Transverse colon (tissue), 4 donors: ENCODE measurements around the gene SCAPER. TPM values are rescaled to one million over a fixed set of nuclear protein-coding genes. Genes with fewer than 3 reads are reported as not detected.
"Not testable (repeated sequence)": the region's sequence is repeated elsewhere in the genome, so short reads cannot be mapped to it uniquely, and the experiment has no call there.

Source experiments
- DNase-seq: peaks from one replicate; pipeline ENCODE4 v3.0.0-alpha.2; 2019
- H3K27ac ChIP-seq, 4 donors: fragments of 200-600 bp; sonication (generic); 2 replicates each; pipeline ENCODE4 v1.5.1; 2016 to 2018; ENCODE audit warnings: inconsistent platforms in 4 of 4
- H3K27me3 ChIP-seq: fragments of 200-600 bp; sonication (generic); 2 replicates; pipeline ENCODE4 v1.5.1; 2017; ENCODE audit warnings: inconsistent platforms
- H3K36me3 ChIP-seq, 4 donors: fragments of 200-600 bp; sonication (generic); 2 replicates each; pipeline ENCODE4 v1.5.1; 2017 to 2019; ENCODE audit warnings: inconsistent platforms in 4 of 4
- H3K4me1 ChIP-seq, 4 donors: fragments of 200-600 bp; sonication (generic); 2 replicates each; pipeline ENCODE4 v1.5.1; 2017 to 2020; ENCODE audit warnings: inconsistent platforms in 4 of 4
- H3K4me3 ChIP-seq, 4 donors: fragments of 200-600 bp; sonication (generic); 1 replicate in 1 of 4; 2 replicates in 3 of 4; pipeline versions ENCODE4 v1.5.1 to v1.6.1; 2017 to 2019; ENCODE audit warnings: inconsistent platforms in 4 of 4
- H3K9me3 ChIP-seq, 2 donors: fragments of 200-600 bp; sonication (generic); 2 replicates each; pipeline ENCODE4 v1.5.1; 2017 to 2019; ENCODE audit warnings: inconsistent platforms in 2 of 2
- CTCF ChIP-seq, 5 experiments: fragments of 200-600 bp in 3 of 5; fragments of 450-650 bp in 2 of 5; sonication (generic) in 3 of 5; IDR thresholded peaks; 1 replicate in 2 of 5; 2 replicates in 3 of 5; pipeline ENCODE4 v1.5.1; 2016 to 2017; ENCODE audit warnings: antibody characterized with exemption in 5 of 5, inconsistent platforms in 3 of 5, mild to moderate bottlenecking in 2 of 5, moderate library complexity in 1 of 5
- EP300 ChIP-seq: sonication (generic); formaldehyde crosslinking; IDR thresholded peaks from one replicate; pipeline ENCODE4 v1.6.1; 2017; ENCODE audit warnings: antibody characterized with exemption, low read depth
- POLR2A ChIP-seq: fragments of 450-650 bp; IDR thresholded peaks from one replicate; pipeline ENCODE4 v1.6.1; 2016; ENCODE audit warnings: antibody characterized with exemption, mild to moderate bottlenecking, moderate library complexity
- POLR2AphosphoS5 ChIP-seq, 3 donors: sonication (generic); formaldehyde crosslinking; IDR thresholded peaks; one replicate each; pipeline ENCODE4 v1.6.1; 2016; ENCODE audit warnings: antibody characterized with exemption in 3 of 3
- WGBS, 2 donors: methylation state at CpG; one replicate each; pipeline ENCODE4 v1.1.5; 2018; ENCODE audit warnings: low coverage in 1 of 2; 5-methylcytosine and 5-hydroxymethylcytosine counted together
- in situ Hi-C, 4 donors: fragments of 200-750 bp; cut with MboI; loops; one replicate each; pipeline versions ENCODE4 v1.15.0 to v1.15.1; 2017; ENCODE audit warnings: low sequenced_read_pairs in 3 of 4, low pct_ligation_motif_present in 1 of 4, low pct_unique_long_range_greater_than_20kb in 1 of 4
- intact Hi-C: fragments of 100-400 bp; cut with DNase I; formaldehyde crosslinking; loops from one replicate; pipeline ENCODE4 v1.15.1; 2023; ENCODE audit warnings: low total_unique reads
- total RNA-seq, 4 donors: library from RNA; depleted of rRNA; stranded (reverse); fragments of >200 nt; gene quantifications; one replicate each; pipeline ENCODE4 v1.1.0, GENCODE V29; 2016

SCAPER gene
- total RNA-seq, 4 donors from 2014 or later, result 31.8 to 121 (median 48.7) TPM

- in situ Hi-C loops, result no loop called here
- no peak for DNase-seq
- no peaks in the 10 kb centered on the region for H3K36me3 ChIP-seq
- H3K4me1 ChIP-seq, result no peaks in the 10 kb centered on the region
- no peak overlapping the region for H3K27ac ChIP-seq
- no peak overlapping the region for H3K4me3 ChIP-seq
- TF ChIP-seq POLR2A (no peak), POLR2AphosphoS5 (IDR thresholded peaks at IDR 0.05) (no peak), EP300 (no peak), CTCF (IDR thresholded peaks at IDR 0.05) (no peak)
- H3K27me3 ChIP-seq, result peaks cover 29% of the 10 kb centered on the region
- 71 to 79% methylated on average over 5 to 10 of the region's 10 CpGs for WGBS, 2 donors
- intact Hi-C loops, result no loop called here
- no peaks in the 10 kb centered on the region for H3K9me3 ChIP-seq
These were observed 584.0 kb downstream of the SCAPER start for GRCh38 chr15:76321171-76321570.

- Histone ChIP-seq H3K9me3 (no peaks in the 10 kb centered on the region), H3K27me3 (peaks cover 28% of the 10 kb centered on the region), H3K36me3 (no peaks in the 10 kb centered on the region), H3K27ac (no peak overlapping the region), H3K4me3 (no peak overlapping the region), H3K4me1 (no peaks in the 10 kb centered on the region)
- intact Hi-C loops (no loop called here), in situ Hi-C loops (no loop called here)
- TF ChIP-seq POLR2A, result no peak
- no peak for TF ChIP-seq CTCF (IDR thresholded peaks at IDR 0.05)
- no peak for TF ChIP-seq POLR2AphosphoS5 (IDR thresholded peaks at IDR 0.05)
- TF ChIP-seq EP300, result no peak
- WGBS, 2 donors, result 91% methylated on average over 6 of the region's 6 CpGs; no CpG with 5 or more reads in 1 of the 2 donors
- no peak for DNase-seq
These were observed 585.1 kb downstream of the SCAPER start for GRCh38 chr15:76320012-76320411.

- intact Hi-C loops, result no loop called here
These were observed 591.4 kb downstream of the SCAPER start for GRCh38 chr15:76313731-76314130.

GRCh38 chr15:76313175-76313567, 592.0 kb downstream of the SCAPER start:
- H3K4me1 ChIP-seq, result peaks cover 4 to 21% (median 10%) of the 10 kb centered on the region in 4 donors
- H3K27me3 ChIP-seq, H3K9me3 ChIP-seq, H3K27ac ChIP-seq, intact Hi-C loops, DNase-seq, H3K4me3 ChIP-seq, H3K36me3 ChIP-seq, in situ Hi-C loops: not testable (repeated sequence)
- WGBS, 2 donors, result 83 to 94% methylated on average over 3 to 4 of the region's 4 CpGs

More at GRCh38 chr15:76313731-76314130, 591.4 kb downstream of the SCAPER start:
- 79 to 80% methylated on average over 1 to 5 of the region's 5 CpGs for WGBS, 2 donors
- H3K36me3 ChIP-seq, result no peaks in the 10 kb centered on the region
- no peaks in the 10 kb centered on the region for H3K9me3 ChIP-seq
- no peak for DNase-seq
- H3K27me3 ChIP-seq, result no peaks in the 10 kb centered on the region
- no peak overlapping the region for H3K27ac ChIP-seq
- in situ Hi-C loops, result no loop called here
- H3K4me1 ChIP-seq, result peaks cover 3 to 21% (median 10%) of the 10 kb centered on the region in 4 donors
- TF ChIP-seq CTCF (IDR thresholded peaks at IDR 0.05), result no peak
- no peak for TF ChIP-seq POLR2AphosphoS5 (IDR thresholded peaks at IDR 0.05)
- TF ChIP-seq POLR2A, result no peak
- TF ChIP-seq EP300, result no peak
- H3K4me3 ChIP-seq, result no peak overlapping the region

- TF ChIP-seq POLR2AphosphoS5 (IDR thresholded peaks at IDR 0.05) (no peak), CTCF (IDR thresholded peaks at IDR 0.05) (no peak), EP300 (no peak), POLR2A (no peak)
- no peaks in the 10 kb centered on the region for H3K9me3 ChIP-seq
- peaks cover 4 to 21% (median 10%) of the 10 kb centered on the region in 4 donors for H3K4me1 ChIP-seq
- no peaks in the 10 kb centered on the region for H3K27me3 ChIP-seq
- WGBS, 2 donors, result 65 to 70% methylated on average over 3 to 7 of the region's 7 CpGs
- no peak overlapping the region for H3K4me3 ChIP-seq
- DNase-seq, result no peak
- intact Hi-C loops, result no loop called here
- H3K27ac ChIP-seq, result no peak overlapping the region
- H3K36me3 ChIP-seq, result no peaks in the 10 kb centered on the region
- in situ Hi-C loops, result no loop called here
These were observed 592.5 kb downstream of the SCAPER start for GRCh38 chr15:76312540-76313174.
